COLO829 (cell line): ENCODE data around the gene GRAP2.
"Not testable (repeated sequence)": the region's sequence is repeated elsewhere in the genome, so short reads cannot be mapped to it uniquely, and the experiment has no call there.

Experiments used
- DNase-seq: peaks from one replicate; pipeline ENCODE4 v3.0.0; 2012; ENCODE audit warnings: low spot score

The GRAP2 gene

DNA sequence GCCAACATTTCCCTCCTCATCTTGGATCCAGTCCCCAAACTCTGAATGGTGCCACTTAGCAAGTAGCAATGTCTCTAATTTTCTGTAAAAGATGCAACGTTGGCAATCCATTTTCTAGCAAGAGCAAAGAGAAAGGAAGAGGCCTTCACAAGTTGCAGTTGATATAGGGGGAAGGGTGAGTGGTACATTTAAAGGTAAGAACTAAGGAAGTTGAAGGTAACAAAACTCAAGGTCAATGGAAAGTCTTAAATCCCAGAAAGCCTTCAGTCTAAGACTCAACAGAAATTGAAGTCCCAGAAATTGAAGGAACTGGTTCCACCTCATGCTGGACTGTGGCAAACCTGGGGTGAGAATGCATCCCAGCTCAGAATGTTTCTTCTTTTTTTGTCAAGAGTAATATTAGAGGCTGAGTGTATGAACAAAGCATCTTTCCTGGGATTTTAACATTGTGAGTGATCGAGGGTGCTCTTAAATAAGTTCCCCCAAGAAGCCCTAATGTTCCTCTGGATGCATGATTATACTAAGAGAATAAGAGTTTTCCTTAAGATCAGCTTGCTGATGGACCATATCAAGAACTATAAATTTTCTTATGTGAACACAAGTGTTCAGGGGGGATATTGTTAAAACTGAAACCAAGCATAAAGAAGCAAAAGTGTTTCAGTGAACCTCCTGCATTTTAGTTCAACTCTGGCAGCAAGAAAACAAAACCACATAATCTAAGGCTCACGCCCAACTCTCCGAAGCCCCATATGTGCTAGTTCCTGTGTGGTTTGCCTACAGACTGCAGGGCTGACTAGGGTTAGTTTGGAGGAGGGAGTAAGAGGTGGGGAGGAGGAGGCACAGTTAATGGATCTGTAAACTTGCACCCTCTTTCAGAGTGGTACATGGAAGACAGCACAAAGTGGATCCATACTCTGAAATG, at the start of gene GRAP2:
Gene GRAP2, plus strand, starts transcription at position 779 of the 922 bp plus-strand sequence. CDS start 46,023 bp downstream, outside the sequence.
- DNase-seq = no peak

DNA sequence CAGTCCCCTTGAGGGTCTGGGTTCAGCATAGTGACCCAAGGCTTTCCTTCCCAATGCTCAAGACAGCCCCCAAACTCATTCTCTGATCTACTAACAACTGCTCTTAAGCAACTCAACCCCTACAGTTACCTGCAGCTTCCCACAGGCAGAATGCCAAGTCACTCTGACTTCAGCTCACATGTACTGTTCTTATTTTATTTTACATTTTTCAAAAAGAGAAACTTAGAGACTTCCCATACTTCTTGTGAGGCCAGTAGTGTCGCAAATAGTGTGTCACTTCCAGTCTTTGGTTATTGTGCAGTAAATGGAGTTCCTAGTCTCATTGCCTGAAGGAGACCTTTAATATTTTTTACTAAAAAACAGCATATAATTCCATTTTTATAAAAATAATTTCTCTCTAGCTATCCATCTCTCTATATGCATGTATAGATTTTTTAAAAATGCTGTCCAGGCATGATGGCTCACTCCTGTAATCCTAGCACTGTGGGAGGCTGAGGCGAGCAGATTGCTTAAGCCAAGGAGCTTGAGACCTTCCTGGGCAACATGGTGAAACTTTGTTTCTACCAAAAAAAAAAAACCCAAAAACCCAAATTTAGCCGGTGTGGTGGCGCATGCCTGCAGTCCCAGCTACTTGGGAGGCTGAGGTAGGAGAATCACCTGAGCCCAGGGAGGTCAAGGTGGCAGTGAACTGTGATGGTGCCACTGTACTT, 49.1 kb upstream of the GRAP2 start:
- no peak for DNase-seq

GRCh38 chr22:39852799-39853198, 48.1 kb upstream of the GRAP2 start:
- DNase-seq = no peak

GRCh38 chr22:39856588-39856987, 44.3 kb upstream of the GRAP2 start:
- DNase-seq = no peak

DNA sequence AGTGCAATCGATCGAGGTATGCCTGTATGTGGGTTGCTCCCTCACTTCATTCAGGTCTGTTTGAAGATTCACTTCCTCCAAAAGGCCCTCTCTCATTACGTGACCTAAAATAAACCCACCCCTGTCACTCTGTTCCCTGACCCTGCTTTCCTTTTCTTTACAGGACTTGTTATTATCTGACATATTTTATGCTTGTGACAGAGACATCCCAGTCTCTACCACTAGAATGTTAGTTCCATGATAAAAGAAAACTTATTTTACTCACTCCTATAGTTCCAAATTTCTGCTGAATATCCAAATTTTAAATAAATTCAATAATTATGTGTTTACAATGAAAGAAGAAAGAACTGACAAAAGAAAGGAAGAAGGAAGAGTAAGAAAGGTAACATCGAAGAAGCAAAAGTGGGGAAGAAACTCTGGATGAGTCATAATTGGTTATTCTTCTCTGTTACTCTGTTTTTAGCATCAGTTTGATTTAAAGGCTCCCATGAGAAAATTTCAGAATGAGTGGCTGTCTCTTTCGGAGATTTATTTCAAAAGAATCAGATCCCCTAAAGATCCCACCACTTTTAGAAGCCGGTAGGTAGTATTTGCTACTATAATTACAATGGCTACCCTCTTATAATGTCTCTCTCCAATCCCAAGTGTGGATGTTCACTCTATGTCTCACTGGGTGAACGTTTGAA, 40.8 kb upstream of the GRAP2 start:
- DNase-seq = no peak

DNA sequence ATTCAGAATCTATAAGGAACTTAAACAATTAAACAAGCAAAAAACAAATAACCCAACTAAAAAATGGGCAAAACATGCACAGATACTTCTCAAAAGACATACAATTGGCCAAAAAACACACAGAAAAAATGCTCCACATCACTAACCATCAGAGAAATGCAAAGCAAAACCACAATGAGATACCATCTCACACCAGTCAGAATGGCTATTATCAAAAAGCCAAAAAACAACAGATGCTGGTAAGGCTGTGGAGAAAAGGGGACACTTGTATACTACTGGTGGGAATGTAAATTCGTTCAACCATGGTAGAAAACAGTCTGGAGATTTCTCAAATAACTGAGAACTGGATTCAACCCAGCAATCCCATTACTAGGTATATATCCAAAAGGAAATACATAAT, 32.1 kb upstream of the GRAP2 start:
- no peak for DNase-seq

DNA sequence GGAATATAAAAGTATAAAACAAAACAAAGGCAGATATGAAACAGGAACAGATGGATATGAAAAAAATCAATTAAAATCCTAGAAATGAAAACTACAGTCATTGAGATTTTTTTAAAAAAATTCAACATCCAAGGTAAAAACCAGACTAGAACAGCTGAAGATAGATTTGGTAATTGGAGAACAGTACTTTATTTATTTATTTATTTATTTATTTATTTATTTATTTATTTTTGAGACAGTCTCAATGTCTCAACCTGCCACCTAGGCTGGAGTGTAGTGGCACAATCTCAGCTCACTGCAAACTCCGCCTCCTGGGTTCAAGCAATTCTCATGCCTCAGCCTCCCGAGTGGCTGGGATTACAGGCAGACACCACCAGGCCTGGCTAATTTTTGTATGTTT, 31.1 kb upstream of the GRAP2 start:
- DNase-seq = not testable (repeated sequence)

DNA sequence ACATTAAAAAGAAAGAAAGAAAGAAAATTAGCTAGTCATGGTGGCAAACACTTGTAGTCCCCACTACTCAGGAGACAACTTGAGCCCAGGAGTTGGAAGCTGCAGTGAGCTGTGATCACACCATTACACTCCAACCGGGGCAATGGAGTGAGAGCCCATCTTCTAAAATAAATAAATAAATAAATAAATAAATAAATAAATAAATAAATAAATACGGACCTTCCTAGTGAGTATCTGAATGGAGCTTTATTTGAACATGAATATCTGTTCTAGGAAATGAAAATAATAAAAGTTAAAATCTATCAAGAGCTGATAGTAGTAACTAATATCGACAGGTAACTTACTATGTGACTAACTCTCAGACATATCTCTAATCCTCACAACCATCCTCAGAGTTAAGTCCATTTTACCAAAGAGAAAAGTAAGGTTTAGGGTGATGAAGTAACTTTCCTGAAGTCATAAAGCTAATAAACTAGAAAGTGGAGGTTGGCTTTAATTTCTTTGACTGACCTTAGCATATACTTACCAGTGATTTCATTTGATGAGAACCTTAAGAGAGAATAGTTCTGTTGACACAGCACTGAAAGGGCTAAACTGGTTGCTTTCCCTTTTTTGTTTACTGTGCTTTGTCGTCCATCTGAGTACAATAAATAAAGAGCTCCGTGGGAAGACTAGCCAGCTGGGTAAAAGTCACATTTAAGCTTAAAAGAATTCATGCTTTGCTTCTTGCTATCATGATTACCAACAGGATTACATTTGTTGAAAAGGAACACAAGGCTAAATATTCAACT, 29.7 kb upstream of the GRAP2 start:
- DNase-seq = no peak

- DNase-seq = no peak
These were observed 28.3 kb upstream of the GRAP2 start for GRCh38 chr22:39872548-39872947.

DNA sequence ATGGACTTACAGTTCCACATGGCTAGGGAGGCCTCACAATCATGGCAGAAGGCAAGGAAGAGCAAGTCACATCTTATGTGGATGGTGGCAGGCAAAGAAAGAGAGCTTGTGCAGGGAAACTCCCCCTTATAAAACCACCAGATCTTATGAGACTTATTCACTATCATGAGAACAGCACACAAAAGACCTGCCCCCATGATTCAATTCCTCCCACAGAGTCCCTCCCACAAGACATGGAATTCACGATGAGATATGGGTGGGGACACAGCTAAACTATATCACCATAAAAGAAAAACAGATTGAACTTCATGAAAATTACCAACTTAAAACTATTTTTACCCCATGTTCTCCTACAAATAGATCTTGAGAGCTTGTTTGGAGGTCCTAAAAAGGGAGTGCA, 26.9 kb upstream of the GRAP2 start:
- DNase-seq = no peak

DNA sequence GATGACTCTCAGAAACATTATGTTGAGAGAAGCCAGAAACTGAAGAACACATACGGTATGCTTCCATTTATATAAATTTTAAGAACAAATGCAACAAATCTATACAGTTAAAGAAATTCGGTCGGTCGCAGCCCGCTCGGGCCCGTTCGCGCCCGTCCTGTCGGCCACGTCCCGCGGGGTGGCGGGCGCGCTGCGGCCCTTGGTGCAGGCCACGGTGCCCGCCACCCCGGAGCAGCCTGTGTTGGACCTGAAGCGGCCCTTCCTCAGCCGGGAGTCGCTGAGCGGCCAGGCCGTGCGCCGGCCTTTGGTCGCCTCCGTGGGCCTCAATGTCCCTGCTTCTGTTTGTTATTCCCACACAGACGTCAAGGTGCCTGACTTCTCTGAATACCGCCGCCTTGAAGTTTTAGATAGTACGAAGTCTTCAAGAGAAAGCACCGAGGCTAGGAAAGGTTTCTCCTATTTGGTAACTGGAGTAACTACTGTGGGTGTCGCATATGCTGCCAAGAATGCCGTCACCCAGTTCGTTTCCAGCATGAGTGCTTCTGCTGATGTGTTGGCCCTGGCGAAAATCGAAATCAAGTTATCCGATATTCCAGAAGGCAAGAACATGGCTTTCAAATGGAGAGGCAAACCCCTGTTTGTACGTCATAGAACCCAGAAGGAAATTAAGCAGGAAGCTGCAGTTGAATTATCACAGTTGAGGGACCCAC, 25.6 kb upstream of the GRAP2 start:
- DNase-seq = not testable (repeated sequence)

DNA sequence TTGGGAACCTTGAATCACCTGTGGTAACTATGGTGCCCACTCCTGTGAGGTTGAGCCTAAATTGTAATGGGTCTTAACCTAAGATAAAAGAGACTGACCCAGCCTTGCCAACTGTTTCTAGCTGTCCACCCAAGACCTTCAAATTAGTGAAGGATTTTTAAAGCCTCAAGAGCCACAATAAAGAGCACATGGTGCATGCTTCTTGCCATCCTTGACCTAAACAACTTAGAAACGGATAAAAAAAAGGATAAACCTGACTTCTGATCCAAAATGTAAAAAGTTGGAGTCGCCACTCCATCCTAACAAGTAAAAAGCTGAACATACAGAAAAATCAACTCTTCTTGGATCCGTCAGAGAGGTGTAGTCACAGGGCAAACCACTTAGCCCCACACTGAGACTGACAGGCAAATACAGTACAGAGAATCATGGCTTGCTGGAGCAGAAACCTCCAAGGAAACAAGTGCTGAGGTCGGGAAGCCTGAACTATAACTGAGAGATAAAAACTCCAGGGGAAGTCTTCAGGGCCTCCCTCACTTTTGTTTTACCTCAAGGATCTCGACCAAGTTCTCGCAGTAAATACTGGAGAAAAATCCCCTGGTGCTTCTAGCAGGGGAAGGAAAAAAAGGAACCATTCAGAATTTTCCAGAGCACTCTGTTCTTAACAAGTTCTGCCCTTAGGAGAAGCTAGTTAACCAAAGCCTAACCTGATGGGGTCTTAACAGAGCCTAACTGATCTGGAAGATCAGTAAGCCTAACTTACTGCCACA, 23.6 kb upstream of the GRAP2 start:
- DNase-seq = no peak

GRCh38 chr22:39880722-39881121, 20.2 kb upstream of the GRAP2 start:
- DNase-seq = no peak

- DNase-seq = no peak
These were observed 17.8 kb upstream of the GRAP2 start for GRCh38 chr22:39883057-39883456.

DNA sequence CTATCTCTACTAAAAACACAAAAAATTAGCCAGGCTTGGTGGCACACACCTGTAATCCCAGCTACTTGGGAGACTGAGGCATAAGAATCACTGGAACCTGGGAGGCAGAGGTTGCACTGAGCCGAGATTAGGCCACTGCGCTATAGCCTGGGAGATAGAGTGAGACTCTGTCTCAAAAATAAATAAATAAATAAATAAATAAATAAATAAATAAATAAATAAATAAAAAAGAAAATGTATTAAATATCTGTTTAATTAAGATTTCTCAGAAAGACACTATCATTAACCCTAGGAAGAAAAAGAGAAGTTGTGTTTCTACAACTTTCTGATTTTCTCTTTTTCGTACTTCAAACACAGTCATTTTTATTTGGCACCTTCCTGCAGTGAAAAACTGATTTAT, 11.0 kb upstream of the GRAP2 start:
- not testable (repeated sequence) for DNase-seq

- no peak for DNase-seq
These were observed 7.4 kb upstream of the GRAP2 start, which contains the start of gene ENTHD1 for GRCh38 chr22:39893526-39893925. TSS of gene ENTHD1 (minus strand) at chr22:39893760. CDS start at chr22:39887748, 6,012 bp downstream.

GRCh38 chr22:39894554-39895092, 6.3 kb upstream of the GRAP2 start:
- DNase-seq = no peak

GRCh38 chr22:39895682-39896081, 5.2 kb upstream of the GRAP2 start:
- DNase-seq = no peak

- DNase-seq = no peak
These were observed 4.4 kb upstream of the GRAP2 start for GRCh38 chr22:39896313-39896996.
